CD8-positive, alpha-beta memory T cell (primary cell): ENCODE data around the gene LPP. TPM values are rescaled to one million over a fixed set of nuclear protein-coding genes. Genes with fewer than 3 reads are reported as not detected.

Source experiments
- CTCF ChIA-PET: fragments of 350-600 bp; sonication (Branson Sonifier 250); formaldehyde crosslinking; loops from one replicate; lab custom pipeline; 2021; ENCODE audit warnings: antibody characterized with exemption; lab: Charles Lee
- POLR2A ChIA-PET: fragments of 350-600 bp; sonication (Branson Sonifier 250); formaldehyde crosslinking; loops from one replicate; lab custom pipeline; 2021; ENCODE audit warnings: antibody characterized with exemption; lab: Charles Lee
- DNase-seq, 5 donors: peaks; one replicate each; pipeline versions ENCODE4 v3.0.0 to v3.0.0-alpha.2; 2020 to 2022; ENCODE audit warnings: mixed read lengths in 1 of 5
- H3K27ac ChIP-seq: one replicate; pipeline ENCODE4 v1.7.0; 2013; ENCODE audit warnings: low read depth, mild to moderate bottlenecking, low read length, moderate library complexity
- H3K27me3 ChIP-seq: 2 replicates; pipeline ENCODE4 v1.7.0; 2013; ENCODE audit warnings: low read length, mild to moderate bottlenecking; ENCODE audit not compliant: insufficient read depth, poor library complexity, severe bottlenecking
- H3K36me3 ChIP-seq: 2 replicates; pipeline ENCODE4 v1.7.0; 2013; ENCODE audit warnings: mild to moderate bottlenecking, low read length, moderate library complexity; ENCODE audit not compliant: insufficient read depth
- H3K4me1 ChIP-seq: 2 replicates; pipeline ENCODE4 v1.7.0; 2013; ENCODE audit warnings: mild to moderate bottlenecking, low read length, moderate library complexity; ENCODE audit not compliant: insufficient read depth
- H3K4me3 ChIP-seq: 2 replicates; pipeline ENCODE4 v1.7.0; 2013; ENCODE audit warnings: mild to moderate bottlenecking, low read length
- H3K9me3 ChIP-seq: 2 replicates; pipeline ENCODE4 v1.7.0; 2013; ENCODE audit warnings: mild to moderate bottlenecking, low read length
- H3K27ac Mint-ChIP-seq, 8 donors: one replicate each; pipeline ENCODE4 v1.8.0; 2020 to 2021; ENCODE audit warnings: mixed read lengths in 8 of 8, mild to moderate bottlenecking in 6 of 8, inconsistent platforms in 3 of 8, moderate library complexity in 3 of 8
- H3K27me3 Mint-ChIP-seq, 2 donors: one replicate each; pipeline ENCODE4 v1.8.0; 2020 to 2021; ENCODE audit warnings: mixed read lengths in 2 of 2, mild to moderate bottlenecking in 1 of 2, moderate library complexity in 1 of 2
- H3K36me3 Mint-ChIP-seq, 3 donors: one replicate each; pipeline ENCODE4 v1.8.0; 2020 to 2021; ENCODE audit warnings: mixed read lengths in 3 of 3, inconsistent platforms in 1 of 3, mild to moderate bottlenecking in 1 of 3
- H3K4me1 Mint-ChIP-seq, 3 donors: one replicate each; pipeline ENCODE4 v1.8.0; 2020 to 2021; ENCODE audit warnings: mixed read lengths in 3 of 3, inconsistent platforms in 1 of 3, mild to moderate bottlenecking in 1 of 3
- H3K4me3 Mint-ChIP-seq, 7 donors: one replicate each; pipeline ENCODE4 v1.8.0; 2020 to 2021; ENCODE audit warnings: mixed read lengths in 7 of 7, mild to moderate bottlenecking in 6 of 7, moderate library complexity in 4 of 7, inconsistent platforms in 2 of 7
- H3K9me3 Mint-ChIP-seq, 5 donors: one replicate each; pipeline ENCODE4 v1.8.0; 2020 to 2022; ENCODE audit warnings: mixed read lengths in 5 of 5, mild to moderate bottlenecking in 3 of 5, moderate library complexity in 2 of 5, inconsistent platforms in 1 of 5
- polyA plus RNA-seq: library from polyadenylated mRNA; unstranded; fragments of 300-500 nt; fragmentation: Illumina TruSeq; gene quantifications from one replicate; pipeline ENCODE4 v1.2.3, GENCODE V29; 2021
- total RNA-seq, 2 experiments: library from RNA; stranded (reverse); gene quantifications; one replicate each; pipeline ENCODE4 v1.2.3, GENCODE V29; 2021

Gene LPP, protein sequence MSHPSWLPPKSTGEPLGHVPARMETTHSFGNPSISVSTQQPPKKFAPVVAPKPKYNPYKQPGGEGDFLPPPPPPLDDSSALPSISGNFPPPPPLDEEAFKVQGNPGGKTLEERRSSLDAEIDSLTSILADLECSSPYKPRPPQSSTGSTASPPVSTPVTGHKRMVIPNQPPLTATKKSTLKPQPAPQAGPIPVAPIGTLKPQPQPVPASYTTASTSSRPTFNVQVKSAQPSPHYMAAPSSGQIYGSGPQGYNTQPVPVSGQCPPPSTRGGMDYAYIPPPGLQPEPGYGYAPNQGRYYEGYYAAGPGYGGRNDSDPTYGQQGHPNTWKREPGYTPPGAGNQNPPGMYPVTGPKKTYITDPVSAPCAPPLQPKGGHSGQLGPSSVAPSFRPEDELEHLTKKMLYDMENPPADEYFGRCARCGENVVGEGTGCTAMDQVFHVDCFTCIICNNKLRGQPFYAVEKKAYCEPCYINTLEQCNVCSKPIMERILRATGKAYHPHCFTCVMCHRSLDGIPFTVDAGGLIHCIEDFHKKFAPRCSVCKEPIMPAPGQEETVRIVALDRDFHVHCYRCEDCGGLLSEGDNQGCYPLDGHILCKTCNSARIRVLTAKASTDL
- total RNA-seq (10 to 100 TPM; 13.4 to 18.0 TPM), polyA plus RNA-seq (23.5 TPM)

DNA sequence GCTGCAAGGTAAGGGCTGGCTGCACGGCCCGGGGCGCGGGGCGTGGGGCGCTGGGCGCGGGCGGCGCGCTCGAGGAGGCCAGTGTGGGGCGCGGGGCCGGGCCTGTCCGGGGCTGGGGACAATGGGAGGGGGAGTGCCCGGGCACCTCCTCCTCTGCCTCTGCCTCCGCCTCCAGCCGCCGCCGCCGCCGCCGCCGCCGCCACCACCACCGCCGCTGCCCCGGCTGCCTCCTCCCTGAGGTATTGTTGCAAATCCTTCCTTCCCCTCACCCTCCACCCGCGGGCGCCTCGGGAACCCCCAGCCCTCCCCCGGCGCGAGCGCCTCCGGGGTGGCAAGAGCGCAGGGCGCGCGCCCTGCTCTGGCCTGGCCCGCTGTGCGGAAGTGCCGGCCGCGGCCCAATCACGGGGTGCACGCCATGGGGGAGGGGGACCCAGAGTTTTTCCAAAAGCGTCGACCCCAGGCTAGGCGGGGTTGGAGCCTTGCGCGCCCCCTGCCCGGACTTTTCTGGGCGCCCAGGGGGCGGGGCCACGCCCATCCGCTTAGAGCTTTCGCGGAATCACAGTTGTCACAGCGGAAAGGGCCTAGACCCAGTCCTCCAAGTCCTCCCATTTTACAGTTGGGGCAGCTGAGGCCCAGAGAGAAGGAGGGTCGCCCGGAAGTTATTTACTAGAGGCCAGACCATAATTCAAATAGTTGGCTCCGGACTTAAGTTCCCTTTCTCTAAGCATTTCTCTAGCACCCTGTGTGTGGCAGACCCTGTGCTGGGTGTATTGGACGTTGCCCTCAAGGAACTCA is at the start of gene LPP:
Gene LPP, plus strand, starts transcription at position 144 of the 795 bp plus-strand sequence. CDS start 251,964 bp downstream, outside the sequence.
- Mint-ChIP-seq H3K4me1 (peaks cover 50 to 70% (median 56%) of the 10 kb centered on the region in 3 donors), H3K4me3 (peak within 1 kb of the TSS; percentile 83 to 95 (median 90)), H3K27ac (peak within 1 kb of the TSS; percentile 77 to 96 (median 93)), H3K27me3 (no peaks in the 10 kb centered on the region), H3K36me3 (peaks cover 0 to 3% (median 1%) of the 10 kb centered on the region in 3 donors), H3K9me3 (no peaks in the 10 kb centered on the region)
- Histone ChIP-seq H3K4me1 (peaks cover 25% of the 10 kb centered on the region), H3K36me3 (no peaks in the 10 kb centered on the region), H3K4me3 (peak within 1 kb of the TSS; percentile 72), H3K27ac (peak within 1 kb of the TSS; percentile 43), H3K9me3 (no peaks in the 10 kb centered on the region), H3K27me3 (no peaks in the 10 kb centered on the region)
- POLR2A ChIA-PET, result interaction anchor here (0.6 to 1.5 kb wide), 6 partner anchors 15 to 413 kb away, joined by 3 to 7 read pairs (median 4); no protein-coding TSS in a partner anchor
- DNase-seq, result peak; percentile 74 to 87 (median 81)
- CTCF ChIA-PET, result interaction anchor here (0.9 to 2.5 kb wide), 7 partner anchors 14 to 888 kb away, joined by 3 to 9 read pairs (median 3); partner anchors contain the start of gene BCL6

DNA sequence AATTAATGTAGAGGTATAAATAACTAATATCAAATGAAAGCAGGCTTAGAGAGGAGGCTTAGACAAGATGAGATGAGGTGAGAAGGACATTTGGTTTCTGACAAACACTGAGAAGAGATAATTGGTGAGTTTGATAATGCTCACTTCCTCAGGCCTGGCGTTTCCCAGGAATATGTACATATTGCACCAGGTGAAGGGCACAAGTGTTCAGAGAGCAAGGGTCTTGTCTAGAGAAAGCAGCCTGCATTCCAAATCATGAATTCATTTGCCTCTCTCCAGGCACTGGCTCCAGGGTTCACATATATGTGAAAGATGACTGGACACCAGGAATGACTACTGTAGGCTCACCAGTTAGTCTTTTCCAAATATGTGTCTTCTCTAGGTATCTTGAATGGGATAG is 48.0 kb upstream of the LPP start:
- no peaks in the 10 kb centered on the region for H3K9me3 ChIP-seq
- H3K4me3 Mint-ChIP-seq, result no peak overlapping the region
- ChIA-PET CTCF (no interaction called here), POLR2A (interaction anchor here (0.6 kb wide), 1 partner anchor 361 kb away, joined by 3 read pairs; the partner anchor contains the start of gene BCL6)
- no peaks in the 10 kb centered on the region for H3K27me3 ChIP-seq
- no peak for DNase-seq
- peaks cover 3 to 8% of the 10 kb centered on the region in 2 donors for H3K27me3 Mint-ChIP-seq
- H3K9me3 Mint-ChIP-seq, result peaks cover 0 to 2% (median 0%) of the 10 kb centered on the region in 5 donors
- no peak overlapping the region for H3K4me3 ChIP-seq
- H3K36me3 Mint-ChIP-seq, result peaks cover 0 to 6% (median 3%) of the 10 kb centered on the region in 3 donors
- no peak overlapping the region for H3K27ac Mint-ChIP-seq
- no peak overlapping the region for H3K27ac ChIP-seq
- no peaks in the 10 kb centered on the region for H3K4me1 ChIP-seq
- H3K36me3 ChIP-seq, result no peaks in the 10 kb centered on the region
- peaks cover 6 to 7% (median 7%) of the 10 kb centered on the region in 3 donors for H3K4me1 Mint-ChIP-seq

DNA sequence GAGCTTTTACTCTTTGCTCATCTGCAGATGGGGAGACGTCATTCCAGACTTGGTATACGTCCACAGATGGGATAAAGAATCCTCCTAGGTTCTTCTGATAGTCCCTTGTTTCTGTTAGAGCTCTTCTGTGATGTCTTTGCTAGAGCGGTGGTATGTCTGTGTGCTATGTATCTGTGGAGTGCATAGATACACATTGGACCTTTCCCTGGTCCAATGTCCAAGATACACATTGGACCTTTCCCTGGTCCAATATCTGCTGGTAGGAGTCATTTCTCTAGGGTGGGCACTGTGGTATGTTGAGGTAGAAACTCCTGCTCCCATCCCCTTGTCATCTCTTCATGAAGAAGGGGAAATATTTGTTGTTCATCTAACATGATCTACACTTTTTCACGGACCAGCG is 47.5 kb upstream of the LPP start:
- POLR2A ChIA-PET, result interaction anchor here (0.6 kb wide), 1 partner anchor 361 kb away, joined by 3 read pairs; the partner anchor contains the start of gene BCL6

DNA sequence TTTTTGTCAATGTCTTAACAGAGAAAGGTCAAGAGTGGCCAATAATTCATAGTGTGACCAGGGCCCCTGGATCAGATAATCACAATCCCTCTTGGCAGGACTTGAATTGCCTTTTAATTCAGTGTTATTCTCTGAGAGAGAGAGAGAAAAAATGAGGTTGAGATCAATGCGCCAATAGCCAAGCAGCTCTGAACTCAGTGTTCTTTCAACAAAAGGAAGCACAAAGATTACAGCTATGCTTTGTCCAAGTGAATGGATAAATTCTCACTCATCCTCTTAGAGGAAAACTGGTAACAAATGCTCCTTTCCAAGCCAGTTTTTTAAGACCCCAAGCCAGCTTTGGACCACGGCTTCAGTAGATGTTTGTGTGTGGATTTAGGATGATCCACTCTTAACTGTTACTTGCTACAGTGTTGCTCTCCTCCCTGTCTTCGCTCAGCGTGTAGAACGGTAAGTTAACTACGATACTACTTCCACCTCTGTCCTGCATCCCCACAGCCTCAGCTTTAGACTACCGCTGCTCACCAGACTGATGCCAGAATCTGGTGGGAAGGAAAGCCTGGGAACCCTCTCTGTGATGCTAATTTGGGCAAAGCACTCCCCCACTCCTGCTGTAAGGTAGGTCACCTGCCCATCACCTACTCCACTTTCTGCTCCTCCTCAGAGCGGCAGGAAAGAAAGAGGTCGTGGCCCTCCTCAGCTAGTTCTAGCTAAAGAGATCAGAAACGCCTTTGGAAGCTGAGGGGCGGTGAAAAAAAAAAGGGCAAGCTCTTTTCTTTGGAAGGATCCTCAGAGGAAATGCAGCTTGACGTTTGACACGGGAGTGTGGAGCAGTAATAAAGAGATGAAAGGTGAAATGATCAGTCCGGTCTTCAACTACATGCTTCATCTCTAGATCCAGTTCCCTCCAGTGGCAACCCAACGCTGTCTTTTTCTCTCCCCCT is 46.8 kb upstream of the LPP start:
- peak overlapping the region in 1 of 7 donors; percentile 52 for H3K4me3 Mint-ChIP-seq
- DNase-seq, result no peak
- H3K27me3 Mint-ChIP-seq, result peaks cover 3 to 8% of the 10 kb centered on the region in 2 donors
- no peaks in the 10 kb centered on the region for H3K9me3 ChIP-seq
- no peak overlapping the region for H3K27ac ChIP-seq
- CTCF ChIA-PET, result no interaction called here
- no peaks in the 10 kb centered on the region for H3K4me1 ChIP-seq
- H3K4me3 ChIP-seq, result no peak overlapping the region
- no peaks in the 10 kb centered on the region for H3K27me3 ChIP-seq
- H3K4me1 Mint-ChIP-seq, result peaks cover 6 to 7% (median 7%) of the 10 kb centered on the region in 3 donors
- H3K36me3 Mint-ChIP-seq, result peaks cover 0 to 6% (median 3%) of the 10 kb centered on the region in 3 donors
- peaks cover 0 to 2% (median 0%) of the 10 kb centered on the region in 5 donors for H3K9me3 Mint-ChIP-seq
- no peaks in the 10 kb centered on the region for H3K36me3 ChIP-seq
- POLR2A ChIA-PET, result interaction anchor here (0.6 kb wide), 1 partner anchor 362 kb away, joined by 3 read pairs; the partner anchor contains the start of gene BCL6
- H3K27ac Mint-ChIP-seq, result no peak overlapping the region

More for the DNA sequence above, 47.5 kb upstream of the LPP start:
- H3K4me3 Mint-ChIP-seq, result no peak overlapping the region
- peaks cover 6 to 7% (median 7%) of the 10 kb centered on the region in 3 donors for H3K4me1 Mint-ChIP-seq
- peaks cover 0 to 2% (median 0%) of the 10 kb centered on the region in 5 donors for H3K9me3 Mint-ChIP-seq
- peaks cover 0 to 6% (median 3%) of the 10 kb centered on the region in 3 donors for H3K36me3 Mint-ChIP-seq
- H3K27ac Mint-ChIP-seq, result no peak overlapping the region
- Histone ChIP-seq H3K27ac (no peak overlapping the region), H3K4me1 (no peaks in the 10 kb centered on the region), H3K4me3 (no peak overlapping the region), H3K27me3 (no peaks in the 10 kb centered on the region), H3K9me3 (no peaks in the 10 kb centered on the region), H3K36me3 (no peaks in the 10 kb centered on the region)
- CTCF ChIA-PET, result no interaction called here
- DNase-seq, result no peak
- peaks cover 3 to 8% of the 10 kb centered on the region in 2 donors for H3K27me3 Mint-ChIP-seq

DNA sequence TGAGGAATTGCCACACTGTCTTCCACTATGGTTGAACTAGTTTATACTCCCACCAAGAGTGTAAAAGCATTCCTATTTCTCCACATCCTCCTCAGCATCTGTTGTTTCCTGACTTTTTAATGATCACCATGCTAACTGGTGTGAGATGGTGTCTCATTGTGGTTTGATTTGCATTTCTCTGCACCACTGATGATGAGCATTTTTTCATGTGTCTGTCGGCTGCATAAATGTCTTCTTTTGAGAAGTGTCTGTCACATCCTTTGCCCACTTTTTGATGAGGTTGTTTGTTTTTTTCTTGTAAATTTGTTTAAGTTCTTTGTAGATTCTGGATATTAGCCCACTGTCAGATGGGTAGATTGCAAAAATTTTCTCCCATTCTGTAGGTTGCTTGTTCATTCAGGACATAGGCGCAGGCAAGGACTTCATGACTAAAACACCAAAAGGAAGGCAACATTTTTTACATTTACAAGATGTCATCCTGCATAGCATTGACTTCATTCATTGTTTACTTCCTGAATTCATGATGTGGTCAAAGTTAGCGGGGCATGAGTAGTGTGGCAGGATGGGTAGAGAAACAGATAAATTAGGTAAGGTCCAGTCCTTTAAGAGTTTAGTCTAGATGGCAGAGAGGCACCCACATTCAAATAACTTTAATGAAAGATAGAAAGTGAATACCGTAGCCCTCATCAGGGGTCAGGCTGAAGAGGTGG is 45.1 kb upstream of the LPP start:
- no peak overlapping the region for H3K27ac Mint-ChIP-seq

DNA sequence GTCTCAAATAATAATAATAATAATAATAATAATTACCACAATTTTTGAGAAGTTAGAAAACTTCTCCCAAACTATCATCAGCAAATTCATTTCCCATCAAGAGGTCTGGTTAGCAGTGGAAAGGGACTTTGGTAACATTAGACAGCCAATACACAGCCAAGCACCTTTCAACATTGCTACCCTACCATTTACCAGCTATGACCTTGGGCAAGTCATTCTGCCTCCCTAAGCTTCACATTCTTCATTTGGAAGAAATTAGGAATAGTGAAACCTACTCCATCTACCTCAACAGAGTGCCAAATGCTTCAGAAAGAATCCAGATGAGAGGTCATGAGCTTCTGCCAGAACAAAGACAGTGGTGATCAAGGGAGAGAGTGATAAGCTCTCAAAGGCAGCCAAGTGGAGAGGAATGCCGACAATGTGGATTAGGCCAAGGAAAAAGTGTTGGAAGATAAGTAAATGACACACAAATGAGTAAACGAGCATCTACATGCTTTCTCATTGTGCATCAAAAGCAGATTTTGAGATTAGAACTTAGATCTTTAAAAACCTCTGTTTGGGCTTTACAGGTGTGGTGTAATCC is 42.9 kb upstream of the LPP start:
- Mint-ChIP-seq H3K9me3 (peaks cover 0 to 2% (median 0%) of the 10 kb centered on the region in 5 donors), H3K36me3 (peaks cover 0 to 6% (median 3%) of the 10 kb centered on the region in 3 donors), H3K4me1 (peaks cover 6 to 7% (median 7%) of the 10 kb centered on the region in 3 donors), H3K27ac (peak overlapping the region in 1 of 8 donors; percentile 5), H3K4me3 (no peak overlapping the region), H3K27me3 (peaks cover 3 to 8% of the 10 kb centered on the region in 2 donors)
- Histone ChIP-seq H3K27ac (no peak overlapping the region), H3K36me3 (no peaks in the 10 kb centered on the region), H3K4me3 (no peak overlapping the region), H3K4me1 (no peaks in the 10 kb centered on the region), H3K9me3 (no peaks in the 10 kb centered on the region), H3K27me3 (no peaks in the 10 kb centered on the region)
- ChIA-PET POLR2A (no interaction called here), CTCF (no interaction called here)
- DNase-seq, result no peak

More for the DNA sequence above, 45.1 kb upstream of the LPP start:
- POLR2A ChIA-PET, result no interaction called here
- Histone ChIP-seq H3K27ac (no peak overlapping the region), H3K9me3 (no peaks in the 10 kb centered on the region), H3K27me3 (no peaks in the 10 kb centered on the region), H3K4me1 (no peaks in the 10 kb centered on the region), H3K4me3 (no peak overlapping the region), H3K36me3 (no peaks in the 10 kb centered on the region)
- H3K9me3 Mint-ChIP-seq, result peaks cover 0 to 2% (median 0%) of the 10 kb centered on the region in 5 donors
- no peak overlapping the region for H3K4me3 Mint-ChIP-seq
- no peak for DNase-seq
- H3K27me3 Mint-ChIP-seq, result peaks cover 3 to 8% of the 10 kb centered on the region in 2 donors
- CTCF ChIA-PET, result interaction anchor here (1.0 kb wide), 1 partner anchor 368 kb away, joined by 3 read pairs; no protein-coding TSS in a partner anchor
- H3K4me1 Mint-ChIP-seq, result peaks cover 6 to 7% (median 7%) of the 10 kb centered on the region in 3 donors
- H3K36me3 Mint-ChIP-seq, result peaks cover 0 to 6% (median 3%) of the 10 kb centered on the region in 3 donors
